ENCODE measurements around the gene IGF1R.
A peak's percentile ranks its signal among the peaks of the same experiment; 100 is the strongest.

The IGF1R gene

GRCh38 chr15:98610991-98611390 is 37.3 kb upstream of the IGF1R start:
- ATAC-seq (ENCODE audit: low read depth) (no peak), DNase-seq (ENCODE audit: low spot score) (no peak)
- no peak overlapping the region for H3K4me3 ChIP-seq (ENCODE audit: severe bottlenecking)
- no peaks in the 10 kb centered on the region for H3K9me3 ChIP-seq (ENCODE audit: severe bottlenecking)
- no peaks in the 10 kb centered on the region for H3K27me3 ChIP-seq (ENCODE audit: insufficient read depth, poor library complexity, severe bottlenecking)
- peaks cover 23% of the 10 kb centered on the region for H3K4me1 ChIP-seq (ENCODE audit: insufficient read depth, poor library complexity, severe bottlenecking)
- no peaks in the 10 kb centered on the region for H3K36me3 ChIP-seq (ENCODE audit: low read depth)
- H3K27ac ChIP-seq (ENCODE audit: poor library complexity, severe bottlenecking): no peak overlapping the region
- TF ChIP-seq, protein P1, sequence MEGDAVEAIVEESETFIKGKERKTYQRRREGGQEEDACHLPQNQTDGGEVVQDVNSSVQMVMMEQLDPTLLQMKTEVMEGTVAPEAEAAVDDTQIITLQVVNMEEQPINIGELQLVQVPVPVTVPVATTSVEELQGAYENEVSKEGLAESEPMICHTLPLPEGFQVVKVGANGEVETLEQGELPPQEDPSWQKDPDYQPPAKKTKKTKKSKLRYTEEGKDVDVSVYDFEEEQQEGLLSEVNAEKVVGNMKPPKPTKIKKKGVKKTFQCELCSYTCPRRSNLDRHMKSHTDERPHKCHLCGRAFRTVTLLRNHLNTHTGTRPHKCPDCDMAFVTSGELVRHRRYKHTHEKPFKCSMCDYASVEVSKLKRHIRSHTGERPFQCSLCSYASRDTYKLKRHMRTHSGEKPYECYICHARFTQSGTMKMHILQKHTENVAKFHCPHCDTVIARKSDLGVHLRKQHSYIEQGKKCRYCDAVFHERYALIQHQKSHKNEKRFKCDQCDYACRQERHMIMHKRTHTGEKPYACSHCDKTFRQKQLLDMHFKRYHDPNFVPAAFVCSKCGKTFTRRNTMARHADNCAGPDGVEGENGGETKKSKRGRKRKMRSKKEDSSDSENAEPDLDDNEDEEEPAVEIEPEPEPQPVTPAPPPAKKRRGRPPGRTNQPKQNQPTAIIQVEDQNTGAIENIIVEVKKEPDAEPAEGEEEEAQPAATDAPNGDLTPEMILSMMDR (IDR thresholded peaks at IDR 0.05; ENCODE audit: poor library complexity, severe bottlenecking): no peak

- ATAC-seq (ENCODE audit: low read depth) (no peak), DNase-seq (ENCODE audit: low spot score) (no peak)
Measured at GRCh38 chr15:98611808-98612207, 36.5 kb upstream of the IGF1R start.

DNA sequence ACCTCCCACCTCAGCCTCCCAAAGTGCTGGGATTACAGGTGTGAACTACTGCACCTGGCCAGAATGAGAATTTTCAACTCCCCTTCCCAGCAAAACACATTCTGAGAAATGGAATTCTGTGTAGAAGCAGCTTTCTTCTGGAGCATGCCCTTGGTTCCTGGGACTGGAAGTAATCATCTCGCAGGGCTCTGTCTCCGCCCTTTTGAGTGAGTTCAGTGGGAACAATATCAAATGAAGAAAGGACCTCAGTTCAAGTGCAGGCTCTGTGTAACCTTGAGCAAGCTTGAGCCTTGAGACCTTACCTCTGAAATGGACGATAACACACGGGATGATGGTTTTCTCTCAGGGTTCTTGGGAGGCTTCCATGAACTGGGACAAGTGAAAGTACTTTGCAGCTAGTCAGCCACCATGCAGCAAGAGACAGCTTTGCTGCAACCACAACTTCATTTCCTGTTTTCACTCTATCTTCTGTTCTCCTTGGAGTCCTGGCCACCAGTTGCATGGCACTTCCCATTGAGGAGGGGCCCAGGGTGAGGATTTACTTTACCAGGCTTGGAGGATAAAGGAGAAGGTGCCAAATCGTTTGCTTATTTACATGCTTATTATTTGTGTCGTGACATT is 35.7 kb upstream of the IGF1R start:
- H3K4me3 ChIP-seq (ENCODE audit: severe bottlenecking): no peak overlapping the region
- H3K36me3 ChIP-seq (ENCODE audit: low read depth): no peaks in the 10 kb centered on the region
- ATAC-seq (ENCODE audit: low read depth) (no peak), DNase-seq (ENCODE audit: low spot score) (no peak)
- H3K27ac ChIP-seq (ENCODE audit: poor library complexity, severe bottlenecking): no peak overlapping the region
- H3K4me1 ChIP-seq (ENCODE audit: insufficient read depth, poor library complexity, severe bottlenecking): peaks cover 23% of the 10 kb centered on the region
- H3K9me3 ChIP-seq (ENCODE audit: severe bottlenecking): no peaks in the 10 kb centered on the region
- TF ChIP-seq, protein P1 (IDR thresholded peaks at IDR 0.05; ENCODE audit: poor library complexity, severe bottlenecking): no peak
- no peaks in the 10 kb centered on the region for H3K27me3 ChIP-seq (ENCODE audit: insufficient read depth, poor library complexity, severe bottlenecking)

More at GRCh38 chr15:98611808-98612207, 36.5 kb upstream of the IGF1R start:
- TF ChIP-seq, protein P1 (IDR thresholded peaks at IDR 0.05; ENCODE audit: poor library complexity, severe bottlenecking): no peak
- no peaks in the 10 kb centered on the region for H3K27me3 ChIP-seq (ENCODE audit: insufficient read depth, poor library complexity, severe bottlenecking)
- no peak overlapping the region for H3K27ac ChIP-seq (ENCODE audit: poor library complexity, severe bottlenecking)
- no peaks in the 10 kb centered on the region for H3K9me3 ChIP-seq (ENCODE audit: severe bottlenecking)
- H3K4me3 ChIP-seq (ENCODE audit: severe bottlenecking): no peak overlapping the region
- peaks cover 23% of the 10 kb centered on the region for H3K4me1 ChIP-seq (ENCODE audit: insufficient read depth, poor library complexity, severe bottlenecking)
- H3K36me3 ChIP-seq (ENCODE audit: low read depth): no peaks in the 10 kb centered on the region

DNA sequence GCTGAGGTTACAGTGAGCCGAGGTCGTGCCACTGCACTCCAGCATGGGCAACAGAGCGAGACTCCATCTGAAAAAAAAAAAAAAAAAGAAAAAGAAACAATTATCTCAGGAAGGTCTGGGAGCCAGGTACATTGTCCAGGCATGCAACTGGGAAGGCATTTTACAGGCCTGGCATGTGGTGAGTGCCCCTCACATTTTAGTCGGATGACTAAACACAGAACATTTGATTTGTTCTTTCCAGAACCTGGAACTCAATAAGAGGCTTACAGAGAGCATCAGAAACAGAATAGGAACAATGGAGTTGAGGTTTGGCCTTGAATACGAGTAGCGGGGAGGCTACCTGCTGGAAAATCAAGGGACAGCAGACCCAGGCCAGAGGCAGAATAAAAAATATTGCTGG is 33.7 kb upstream of the IGF1R start:
- DNase-seq (ENCODE audit: low spot score): no peak
- ATAC-seq (ENCODE audit: low read depth): peak; percentile 95
- Histone ChIP-seq H3K9me3 (ENCODE audit: severe bottlenecking) (no peaks in the 10 kb centered on the region), H3K4me1 (ENCODE audit: insufficient read depth, poor library complexity, severe bottlenecking) (peaks cover 16% of the 10 kb centered on the region), H3K27ac (ENCODE audit: poor library complexity, severe bottlenecking) (peak overlapping the region; percentile 60), H3K4me3 (ENCODE audit: severe bottlenecking) (no peak overlapping the region), H3K36me3 (ENCODE audit: low read depth) (no peaks in the 10 kb centered on the region), H3K27me3 (ENCODE audit: insufficient read depth, poor library complexity, severe bottlenecking) (no peaks in the 10 kb centered on the region)
- TF ChIP-seq, protein P1 (IDR thresholded peaks at IDR 0.05; ENCODE audit: poor library complexity, severe bottlenecking): no peak

GRCh38 chr15:98616397-98616796 is 31.9 kb upstream of the IGF1R start:
- H3K36me3 ChIP-seq (ENCODE audit: low read depth): no peaks in the 10 kb centered on the region
- peaks cover 12% of the 10 kb centered on the region for H3K4me1 ChIP-seq (ENCODE audit: insufficient read depth, poor library complexity, severe bottlenecking)
- H3K27me3 ChIP-seq (ENCODE audit: insufficient read depth, poor library complexity, severe bottlenecking): peaks cover 6% of the 10 kb centered on the region
- ATAC-seq (ENCODE audit: low read depth) (no peak), DNase-seq (ENCODE audit: low spot score) (no peak)
- TF ChIP-seq, protein P1 (IDR thresholded peaks at IDR 0.05; ENCODE audit: poor library complexity, severe bottlenecking): no peak
- no peak overlapping the region for H3K27ac ChIP-seq (ENCODE audit: poor library complexity, severe bottlenecking)
- H3K9me3 ChIP-seq (ENCODE audit: severe bottlenecking): no peaks in the 10 kb centered on the region
- no peak overlapping the region for H3K4me3 ChIP-seq (ENCODE audit: severe bottlenecking)
